Embryonic facial prominence (tissue), 1 donor: ENCODE measurements around the gene EIF4G1.
"Not testable (repeated sequence)": the region's sequence is repeated elsewhere in the genome, so short reads cannot be mapped to it uniquely, and the experiment has no call there.

Experiments used
- DNase-seq: peaks from one replicate; pipeline ENCODE4 v3.0.0-alpha.2; 2016; ENCODE audit errors: extremely low spot score

EIF4G1 gene

DNA sequence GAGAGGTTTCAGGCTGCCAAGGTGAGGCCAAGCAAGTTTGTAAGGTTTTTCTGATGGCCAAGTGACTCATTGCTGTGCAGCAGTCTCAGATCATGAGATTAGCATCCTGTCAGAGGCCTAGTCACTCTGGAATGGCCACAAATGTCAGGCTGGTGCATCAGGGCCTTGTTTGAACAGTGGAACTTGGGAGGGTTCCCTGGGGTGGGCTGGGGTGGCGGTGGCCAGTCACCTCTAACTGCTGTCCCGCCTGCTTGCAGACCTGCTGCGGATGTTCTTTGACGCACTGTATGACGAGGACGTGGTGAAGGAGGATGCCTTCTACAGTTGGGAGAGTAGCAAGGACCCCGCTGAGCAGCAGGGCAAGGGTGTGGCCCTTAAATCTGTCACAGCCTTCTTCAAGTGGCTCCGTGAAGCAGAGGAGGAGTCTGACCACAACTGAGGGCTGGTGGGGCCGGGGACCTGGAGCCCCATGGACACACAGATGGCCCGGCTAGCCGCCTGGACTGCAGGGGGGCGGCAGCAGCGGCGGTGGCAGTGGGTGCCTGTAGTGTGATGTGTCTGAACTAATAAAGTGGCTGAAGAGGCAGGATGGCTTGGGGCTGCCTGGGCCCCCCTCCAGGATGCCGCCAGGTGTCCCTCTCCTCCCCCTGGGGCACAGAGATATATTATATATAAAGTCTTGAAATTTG, 20.2 kb downstream of the EIF4G1 start:
- no peak for DNase-seq

DNA sequence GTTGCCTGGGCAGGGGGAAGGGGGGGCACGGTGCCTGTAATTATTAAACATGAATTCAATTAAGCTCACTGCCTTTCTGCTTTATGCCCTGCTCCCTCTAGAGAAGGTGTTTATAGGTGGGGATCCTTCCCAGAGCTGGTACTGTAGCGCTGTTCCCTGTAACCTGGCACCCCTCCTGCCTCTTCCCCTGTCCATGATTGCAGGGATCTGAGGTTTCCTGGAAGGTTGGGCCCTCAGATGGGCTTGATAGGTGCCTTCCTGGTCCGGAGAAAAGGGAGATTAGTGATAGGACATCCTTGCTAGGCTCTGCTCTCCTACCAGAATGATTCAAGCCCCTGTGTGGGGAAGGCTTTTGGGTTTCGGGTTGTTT, 20.9 kb downstream of the EIF4G1 start:
- no peak for DNase-seq

- DNase-seq, result peak; percentile 85
Observed at GRCh38 chr3:184335661-184336546, 21.5 kb downstream of the EIF4G1 start.

- peak; percentile 53 for DNase-seq
Observed at GRCh38 chr3:184336547-184337398, 22.4 kb downstream of the EIF4G1 start.

DNA sequence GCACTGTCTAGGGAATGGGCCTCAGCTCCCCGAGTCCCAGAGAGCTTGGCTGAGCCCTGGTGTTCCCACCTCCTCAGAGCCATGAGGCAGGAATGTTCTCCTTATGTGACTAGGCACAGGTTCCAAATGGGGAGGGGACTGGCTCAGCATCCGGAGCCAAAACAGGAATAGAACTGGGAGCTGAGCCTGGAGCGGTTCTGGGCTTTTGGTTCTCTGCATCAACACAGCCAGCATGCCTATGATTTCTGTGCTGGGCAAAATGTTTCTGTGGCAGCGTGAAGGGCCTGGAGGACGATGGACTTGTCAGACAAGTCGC, 23.0 kb downstream of the EIF4G1 start, which contains the start of gene FAM131A:
Gene FAM131A (plus strand): TSS at position 202 of the 316 bp plus-strand sequence. CDS start 31 bp downstream, at position 233.
- DNase-seq, result no peak

DNA sequence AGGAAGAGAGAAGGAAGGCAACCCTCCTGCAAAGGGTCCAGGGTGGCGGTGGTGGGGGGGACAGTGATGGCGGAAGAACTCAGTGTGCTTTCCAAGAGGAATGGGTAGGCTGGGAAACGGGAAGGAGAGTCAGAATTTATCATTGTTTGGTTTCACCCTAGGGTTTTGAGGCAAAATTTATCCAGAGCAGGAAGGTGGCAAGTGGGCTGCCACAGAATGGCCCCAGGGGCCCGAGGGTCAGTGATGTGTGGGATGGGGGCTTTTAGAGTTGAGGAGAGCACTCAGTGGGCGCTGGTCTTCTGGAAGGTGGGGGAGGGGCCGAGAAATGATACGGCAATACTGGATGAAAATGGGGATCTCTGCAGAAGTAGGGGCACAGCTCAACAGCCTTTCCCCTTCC, 23.6 kb downstream of the EIF4G1 start:
- no peak for DNase-seq

DNA sequence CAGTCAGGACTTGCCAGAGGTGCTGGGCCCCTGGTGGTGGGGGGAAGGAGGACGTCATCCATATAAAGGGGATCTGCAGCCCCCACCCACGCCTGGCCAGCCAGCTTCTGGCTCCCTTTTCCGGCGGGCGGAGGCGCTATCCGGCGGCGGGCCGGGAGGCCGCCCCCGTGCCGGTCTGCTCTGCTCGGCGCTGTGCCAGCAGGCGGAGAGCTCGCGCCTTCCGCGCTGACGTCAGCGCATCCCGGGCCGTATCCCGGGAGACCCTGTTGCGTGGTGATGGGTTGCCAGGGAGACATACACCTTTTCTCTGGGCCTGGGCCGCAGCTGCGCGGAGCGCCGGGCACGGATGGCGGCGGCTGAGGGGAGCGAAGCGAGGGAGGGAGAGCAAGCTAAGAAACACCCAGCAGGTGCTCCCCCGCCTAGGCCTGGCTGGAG, 24.1 kb downstream of the EIF4G1 start:
- peak; percentile 79 for DNase-seq

DNA sequence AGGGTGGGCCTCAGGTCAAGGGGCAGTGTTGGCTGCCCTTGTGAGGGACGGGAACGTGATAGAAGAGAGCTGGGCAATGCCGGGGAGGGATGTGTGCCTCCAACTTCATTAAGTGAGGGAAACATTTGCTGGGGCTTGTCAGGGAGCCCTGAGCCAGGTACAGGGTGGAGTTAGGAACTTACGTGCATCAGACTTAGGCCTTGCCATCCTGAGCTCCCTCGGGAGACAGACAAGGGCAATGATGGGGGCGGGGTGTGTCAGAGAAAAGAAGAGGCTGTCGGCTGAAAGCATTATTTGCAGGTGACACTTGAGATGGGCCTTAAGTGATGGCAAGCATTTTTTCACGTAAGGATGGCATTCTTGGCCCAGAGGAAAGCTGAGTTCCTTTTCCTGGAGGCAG, 24.6 kb downstream of the EIF4G1 start:
- DNase-seq, result no peak

- DNase-seq, result not testable (repeated sequence)
Observed at GRCh38 chr3:184339451-184340135, 25.2 kb downstream of the EIF4G1 start.

- no peak for DNase-seq
Observed at GRCh38 chr3:184341925-184342324, 27.5 kb downstream of the EIF4G1 start.

- DNase-seq, result no peak
Observed at GRCh38 chr3:184343200-184343876, 28.9 kb downstream of the EIF4G1 start.

GRCh38 chr3:184344579-184345316, 30.3 kb downstream of the EIF4G1 start:
- DNase-seq, result no peak

GRCh38 chr3:184345317-184346144, 31.1 kb downstream of the EIF4G1 start:
- DNase-seq, result no peak

DNA sequence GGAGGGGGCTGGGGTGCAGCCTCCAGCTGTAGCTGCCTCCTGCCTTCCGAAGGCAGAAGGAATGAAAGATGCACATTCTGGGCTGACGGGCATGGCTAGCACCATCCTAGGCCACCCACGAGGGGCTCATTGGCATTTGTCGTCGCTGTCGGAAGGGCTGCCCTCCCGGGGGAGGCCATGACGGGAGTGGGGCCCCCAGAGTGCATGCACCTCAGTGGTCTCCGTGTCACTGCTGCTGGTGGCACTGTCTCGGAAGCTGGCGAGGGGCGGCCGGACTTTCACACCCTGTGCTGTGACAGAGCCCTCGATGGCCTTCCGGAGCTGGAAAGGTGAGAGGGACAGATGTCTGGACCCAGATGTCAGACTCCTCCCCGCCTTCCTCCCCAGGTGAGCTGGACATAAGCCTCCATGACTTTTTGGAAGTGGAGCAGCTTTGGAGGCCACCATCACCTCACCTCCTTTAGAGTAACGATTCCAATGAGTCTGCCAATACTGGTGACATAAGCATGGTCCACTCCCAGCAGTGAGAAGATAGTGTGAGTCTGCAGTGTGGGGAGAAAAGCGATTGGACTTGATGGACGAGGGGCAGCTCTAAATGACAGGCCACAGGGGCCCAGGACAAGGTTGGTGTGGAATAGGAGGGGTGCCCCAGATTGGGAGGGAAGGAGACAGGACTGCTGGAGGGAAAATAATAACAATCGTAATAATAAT, 32.2 kb downstream of the EIF4G1 start:
- no peak for DNase-seq

DNA sequence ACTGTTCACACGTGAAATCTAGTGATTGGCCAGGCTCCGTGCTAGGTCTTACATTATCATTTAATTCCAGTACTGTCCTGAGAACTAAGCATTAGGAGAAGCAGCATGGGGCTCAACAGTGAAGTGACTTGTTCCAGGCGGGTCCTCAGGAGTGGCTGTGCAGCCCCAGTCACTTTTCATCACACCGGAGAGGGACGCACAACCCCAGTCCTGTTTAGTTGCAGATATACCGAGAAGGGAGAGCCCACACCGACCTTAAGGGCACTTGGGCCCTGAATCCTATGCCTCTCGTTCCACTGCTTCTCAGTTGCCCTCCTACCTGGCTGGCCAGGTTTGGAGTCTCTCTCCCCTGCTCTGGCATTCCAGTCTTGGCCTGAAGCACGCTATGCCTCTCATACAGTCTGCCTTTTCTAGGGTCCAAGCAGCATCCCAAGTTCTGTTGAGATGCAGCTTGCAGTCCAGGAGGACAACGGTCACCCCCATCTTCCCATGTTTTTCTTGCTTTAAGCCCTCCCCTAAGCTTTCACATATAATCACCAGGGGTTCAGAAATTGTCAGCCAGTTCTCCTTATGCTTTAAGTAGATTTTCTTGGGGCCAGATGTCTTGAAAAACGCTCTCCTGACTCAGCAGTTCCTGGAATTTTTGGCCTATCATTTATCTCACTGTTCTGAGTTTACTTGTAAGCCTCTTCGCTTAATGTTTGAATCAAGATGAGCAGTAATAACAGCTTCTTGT, 33.1 kb downstream of the EIF4G1 start:
- no peak for DNase-seq

DNA sequence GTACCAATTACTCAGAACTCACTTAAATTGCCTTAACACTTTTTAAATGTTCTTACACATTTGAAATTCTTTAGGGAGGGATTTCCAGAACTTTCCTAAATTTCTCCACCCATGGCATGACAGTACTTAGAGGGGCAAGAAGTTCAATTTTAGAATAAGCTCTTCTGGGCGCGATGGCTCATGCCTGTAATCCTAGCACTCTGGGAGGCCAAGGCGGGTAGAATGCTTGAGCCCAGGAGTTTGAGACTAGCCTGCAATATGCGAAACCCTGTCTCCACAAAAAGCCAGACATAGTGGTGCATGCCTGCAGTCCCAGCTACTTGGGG, 33.6 kb downstream of the EIF4G1 start:
- no peak for DNase-seq

- no peak for DNase-seq
Observed at GRCh38 chr3:184349563-184350470, 35.4 kb downstream of the EIF4G1 start.
